A549 (cell line): ENCODE results near the gene ACVR1. TPM values are rescaled to one million over a fixed set of nuclear protein-coding genes. Genes with fewer than 3 reads are reported as not detected.

Experiments
- ATAC-seq, 2 experiments: fragments of 200-7000 bp in 1 of 2; fragments of >200 bp in 1 of 2; cut with Nextera tagmentation in 1 of 2; cut with Tn5 transposase in 1 of 2; 3 replicates each; pipeline versions ENCODE4 v1.8.0 to v1.9.1; 2018 to 2020; ENCODE audit warnings: mild to moderate bottlenecking in 1 of 2, moderate library complexity in 1 of 2
- CTCF ChIA-PET: fragments of 300-600 bp; sonication (Branson Sonifier 250); formaldehyde crosslinking; extraction: SDS; loops from one replicate; lab custom pipeline; 2021; ENCODE audit warnings: antibody characterized with exemption, inconsistent platforms; lab: Yijun Ruan, JAX
- POLR2A ChIA-PET: fragments of 350-600 bp; formaldehyde crosslinking; extraction: SDS; loops from one replicate; lab custom pipeline; 2021; ENCODE audit warnings: antibody characterized with exemption, inconsistent platforms; lab: Yijun Ruan, JAX
- DNase-seq, 2 experiments: peaks; one replicate each; pipeline versions ENCODE4 v3.0.0 to v3.0.0-alpha.2; 2011 to 2016; ENCODE audit warnings: low read depth in 1 of 2, low spot score in 1 of 2
- FAIRE-seq: peaks from 2 replicates; lab custom pipeline; 2011; peaks lifted over from hg19 to GRCh38; lab: Jason Lieb, UNC
- H3K27ac ChIP-seq, 2 experiments: fragments of >200 bp; sonication (Bioruptor Twin); formaldehyde crosslinking; 3 replicates each; pipeline ENCODE4 v1.5.1; 2016 to 2017
- H3K4me1 ChIP-seq: fragments of >200 bp; sonication (Bioruptor Twin); formaldehyde crosslinking; 3 replicates; pipeline ENCODE4 v1.6.1; 2016
- H3K4me2 ChIP-seq: fragments of >200 bp; sonication (Bioruptor Twin); formaldehyde crosslinking; 3 replicates; pipeline ENCODE4 v1.6.1; 2016
- H3K4me3 ChIP-seq: fragments of >200 bp; sonication (Bioruptor Twin); formaldehyde crosslinking; 3 replicates; pipeline ENCODE4 v1.5.1; 2016
- H3K9me3 ChIP-seq: fragments of >200 bp; sonication (Bioruptor Twin); formaldehyde crosslinking; 3 replicates; pipeline ENCODE4 v1.6.1; 2016
- BHLHE40 ChIP-seq: IDR thresholded peaks from 2 replicates; pipeline ENCODE4 v1.6.1; 2012; ENCODE audit warnings: low read depth, low read length, inconsistent platforms
- CBX2 ChIP-seq: fragments of 200-600 bp; sonication (generic); IDR thresholded peaks from 2 replicates; pipeline ENCODE4 v1.6.1; 2016; ENCODE audit warnings: low read depth, mild to moderate bottlenecking, borderline replicate concordance
- CEBPB ChIP-seq, 2 experiments: fragments of >200 bp in 1 of 2; sonication (Bioruptor Twin) in 1 of 2; formaldehyde crosslinking in 1 of 2; IDR thresholded peaks; 2 replicates each; pipeline ENCODE4 v1.6.1; 2012 to 2016
- CHD2 ChIP-seq: fragments of 150-350 bp; IDR thresholded peaks from 2 replicates; pipeline ENCODE4 v1.6.1; 2014; ENCODE audit warnings: low read length; ENCODE audit not compliant: partially characterized antibody
- CHD4 ChIP-seq: fragments of 200-600 bp; sonication (generic); IDR thresholded peaks from 2 replicates; pipeline ENCODE4 v1.6.1; 2016; ENCODE audit warnings: antibody characterized with exemption, mild to moderate bottlenecking, borderline replicate concordance
- EHMT2 ChIP-seq: fragments of 200-600 bp; sonication (generic); IDR thresholded peaks from 2 replicates; pipeline ENCODE4 v1.6.1; 2016; ENCODE audit warnings: antibody characterized with exemption, low read depth, mild to moderate bottlenecking, moderate library complexity
- EP300 ChIP-seq, 2 experiments: fragments of >200 bp; sonication (Bioruptor Twin); formaldehyde crosslinking; IDR thresholded peaks; 2 replicates in 1 of 2; 3 replicates in 1 of 2; pipeline ENCODE4 v1.6.1; 2016 to 2017
- ESRRA ChIP-seq: fragments of 150-350 bp; IDR thresholded peaks from 2 replicates; pipeline ENCODE4 v1.6.1; 2014; ENCODE audit warnings: mild to moderate bottlenecking, low read length, borderline replicate concordance
- FOSB ChIP-seq: fragments of 250-450 bp; sonication (Bioruptor Pico); IDR thresholded peaks from 2 replicates; pipeline ENCODE4 v1.5.0; 2020; ENCODE audit warnings: mild to moderate bottlenecking, moderate library complexity
- FOSL2 ChIP-seq, 2 experiments: fragments of 450-650 bp in 1 of 2; fragments of >200 bp in 1 of 2; sonication (Bioruptor Twin) in 1 of 2; formaldehyde crosslinking; IDR thresholded peaks; 2 replicates each; pipeline versions ENCODE4 v1.5.0 to v1.6.1; 2016 to 2020; ENCODE audit warnings: mild to moderate bottlenecking in 1 of 2, moderate library complexity in 1 of 2
- GATA3 ChIP-seq: IDR thresholded peaks from 2 replicates; pipeline ENCODE4 v1.6.1; 2012; ENCODE audit warnings: borderline replicate concordance
- HDAC2 ChIP-seq: fragments of 200-600 bp; sonication (generic); IDR thresholded peaks from 2 replicates; pipeline ENCODE4 v1.6.1; 2016
- HOXB13 ChIP-seq: fragments of 250-450 bp; sonication (Bioruptor Pico); IDR thresholded peaks from 2 replicates; pipeline ENCODE4 v1.5.0; 2020; ENCODE audit warnings: low read depth, mild to moderate bottlenecking, moderate library complexity
- JUN ChIP-seq, 2 experiments: fragments of >200 bp; sonication (Bioruptor Twin); formaldehyde crosslinking; IDR thresholded peaks; 2 replicates in 1 of 2; 3 replicates in 1 of 2; pipeline ENCODE4 v1.6.1; 2016 to 2017
- KDM1A ChIP-seq: fragments of 200-600 bp; sonication (generic); IDR thresholded peaks from 2 replicates; pipeline ENCODE4 v1.6.1; 2016; ENCODE audit warnings: low read depth, mild to moderate bottlenecking
- MAZ ChIP-seq: fragments of 150-350 bp; IDR thresholded peaks from 2 replicates; pipeline ENCODE4 v1.6.1; 2014; ENCODE audit warnings: antibody characterized with exemption, low read depth, low read length, borderline replicate concordance
- MYC ChIP-seq: IDR thresholded peaks from 2 replicates; pipeline ENCODE4 v1.6.1; 2012; ENCODE audit warnings: mild to moderate bottlenecking, inconsistent platforms, low read length, improper control_type of control experiment, borderline replicate concordance
- NFE2L2 ChIP-seq: fragments of 150-350 bp; conservative IDR thresholded peaks from 2 replicates; pipeline ENCODE4 v1.6.1; 2014; ENCODE audit warnings: low read length
- NPAS2 ChIP-seq: fragments of 250-450 bp; sonication (Bioruptor Pico); IDR thresholded peaks from 2 replicates; pipeline ENCODE4 v1.8.0; 2022; ENCODE audit warnings: mild to moderate bottlenecking, moderate library complexity, borderline replicate concordance
- NR3C1 ChIP-seq: fragments of >200 bp; sonication (Bioruptor Twin); formaldehyde crosslinking; IDR thresholded peaks from 3 replicates; pipeline ENCODE4 v1.6.1; 2017
- RARB ChIP-seq: fragments of 250-450 bp; sonication (Bioruptor Pico); IDR thresholded peaks from 2 replicates; pipeline ENCODE4 v1.8.0; 2021; ENCODE audit warnings: mild to moderate bottlenecking, moderate library complexity
- RFX5 ChIP-seq: fragments of 450-650 bp; IDR thresholded peaks from 2 replicates; pipeline ENCODE4 v1.7.1; 2014; ENCODE audit warnings: antibody characterized with exemption, mild to moderate bottlenecking, moderate library complexity
- RNF2 ChIP-seq: fragments of 200-600 bp; sonication (generic); IDR thresholded peaks from 2 replicates; pipeline ENCODE4 v1.6.1; 2016; ENCODE audit warnings: low read depth, mild to moderate bottlenecking, antibody characterized with exemption, moderate library complexity, borderline replicate concordance
- SREBF2 ChIP-seq: fragments of 450-650 bp; IDR thresholded peaks from 2 replicates; pipeline ENCODE4 v1.6.1; 2014; ENCODE audit warnings: mild to moderate bottlenecking, moderate library complexity
- TFCP2L1 ChIP-seq: fragments of 250-450 bp; sonication (Bioruptor Pico); IDR thresholded peaks from 2 replicates; pipeline ENCODE4 v1.5.0; 2021; ENCODE audit warnings: mild to moderate bottlenecking
- ZNF302 ChIP-seq: fragments of 250-450 bp; sonication (Bioruptor Pico); IDR thresholded peaks from 2 replicates; pipeline ENCODE4 v1.9.0; 2021; ENCODE audit warnings: inconsistent platforms, mild to moderate bottlenecking, moderate library complexity
- WGBS: methylation state at CpG from one replicate; pipeline ENCODE4 v1.1.6; 2017; ENCODE audit errors: missing lambda C conversion rate; 5-methylcytosine and 5-hydroxymethylcytosine counted together
- polyA plus RNA-seq, 4 experiments: library from polyadenylated mRNA; depleted of rRNA in 3 of 4; stranded (reverse); fragments of >200 nt; fragmentation: RNase III in 1 of 4; extraction: RNeasy Plus Mini Kit Qiagen cat#74134 plus additional on column Dnase treatment in 1 of 4; gene quantifications; 2 replicates in 3 of 4; 3 replicates in 1 of 4; pipeline ENCODE4 v1.2.3, GENCODE V29; 2011 to 2017
- TF ChIP-seq, protein P1 (sequence below): fragments of >200 bp; sonication (Bioruptor Twin); formaldehyde crosslinking; IDR thresholded peaks from 3 replicates; pipeline ENCODE4 v1.6.1; 2016
- TF ChIP-seq, protein P2 (sequence below): IDR thresholded peaks from 2 replicates; pipeline ENCODE4 v1.6.1; 2012
- TF ChIP-seq, protein P3 (sequence below): fragments of >200 bp; sonication (Bioruptor Twin); formaldehyde crosslinking; IDR thresholded peaks from 2 replicates; pipeline ENCODE4 v1.6.1; 2016
- TF ChIP-seq, protein P4 (sequence below): IDR thresholded peaks from 2 replicates; pipeline ENCODE4 v1.6.1; 2012; ENCODE audit warnings: low read depth, borderline replicate concordance

ACVR1 gene
- polyA plus RNA-seq, 2 of the 4 experiments (the other 2 are of a cell fraction): 14.6 to 21.6 TPM

DNA sequence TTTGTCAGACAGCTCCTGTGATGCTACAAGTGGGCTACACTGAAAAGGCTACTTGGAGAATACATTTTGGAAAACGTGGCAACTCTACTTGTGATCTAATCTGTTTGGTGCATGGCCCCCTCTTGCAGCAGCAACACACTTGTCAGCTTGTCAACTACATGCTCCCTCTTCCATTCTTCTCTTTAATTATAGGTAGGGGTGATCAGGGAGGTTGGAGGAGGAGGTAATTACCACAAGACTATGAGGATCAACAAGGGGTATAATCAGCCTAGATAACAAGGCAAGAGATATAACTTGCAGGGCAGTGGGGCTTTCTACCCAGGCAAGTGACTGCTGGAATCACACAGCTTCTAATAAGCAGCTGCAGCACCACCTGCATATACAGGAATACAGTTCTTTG lies 104.9 kb downstream of the ACVR1 start:
- no peak for ATAC-seq
- Histone ChIP-seq H3K4me2 (no peak overlapping the region), H3K27ac (no peak overlapping the region), H3K4me3 (no peak overlapping the region)
- 68% methylated on average over 1 of the region's 1 CpG for WGBS
- TF ChIP-seq BHLHE40 (no peak), MAZ (no peak), KDM1A (no peak)
- TF ChIP-seq, all 56 proteins: peak for 0
- Histone ChIP-seq H3K9me3 (no peaks in the 10 kb centered on the region), H3K4me1 (no peaks in the 10 kb centered on the region)
- POLR2A ChIA-PET: no interaction called here
- FAIRE-seq (no peak), DNase-seq (no peak)
- CTCF ChIA-PET: no interaction called here

DNA sequence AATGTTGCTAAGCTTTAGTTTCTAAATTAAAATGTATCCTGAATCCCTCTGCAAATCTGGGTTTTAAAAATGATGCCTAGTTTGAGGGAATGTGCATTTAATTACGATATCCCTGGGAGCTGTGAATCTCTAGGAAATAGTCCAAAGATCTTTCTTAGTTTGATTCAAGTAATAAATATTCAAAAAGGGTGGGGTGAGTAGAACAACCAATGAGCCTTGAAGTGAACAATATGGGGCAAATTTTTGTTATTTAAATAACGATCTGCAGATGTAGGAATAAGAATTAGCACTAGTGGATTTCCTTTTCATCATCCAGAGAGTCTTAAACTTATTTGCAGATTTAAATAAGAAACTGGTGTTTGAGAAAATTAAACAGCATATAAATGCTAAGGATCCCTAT lies 106.3 kb downstream of the ACVR1 start:
- Histone ChIP-seq H3K4me2 (no peak overlapping the region), H3K27ac (no peak overlapping the region), H3K4me1 (no peaks in the 10 kb centered on the region), H3K4me3 (no peak overlapping the region), H3K9me3 (no peaks in the 10 kb centered on the region)
- FAIRE-seq (no peak), DNase-seq (no peak), ATAC-seq (no peak)
- ChIA-PET POLR2A (no interaction called here), CTCF (interaction anchor here (1.0 kb wide), 1 partner anchor 9 kb away, joined by 3 read pairs; no protein-coding TSS in a partner anchor)
- TF ChIP-seq JUN (IDR thresholded peaks at IDR 0.05) (no peak), RFX5 (no peak), ZNF302 (CRISPR knock-in tag) (no peak), HDAC2 (no peak), CHD4 (no peak), FOSB (CRISPR knock-in tag) (no peak), EHMT2 (no peak)
- TF ChIP-seq, protein P1, sequence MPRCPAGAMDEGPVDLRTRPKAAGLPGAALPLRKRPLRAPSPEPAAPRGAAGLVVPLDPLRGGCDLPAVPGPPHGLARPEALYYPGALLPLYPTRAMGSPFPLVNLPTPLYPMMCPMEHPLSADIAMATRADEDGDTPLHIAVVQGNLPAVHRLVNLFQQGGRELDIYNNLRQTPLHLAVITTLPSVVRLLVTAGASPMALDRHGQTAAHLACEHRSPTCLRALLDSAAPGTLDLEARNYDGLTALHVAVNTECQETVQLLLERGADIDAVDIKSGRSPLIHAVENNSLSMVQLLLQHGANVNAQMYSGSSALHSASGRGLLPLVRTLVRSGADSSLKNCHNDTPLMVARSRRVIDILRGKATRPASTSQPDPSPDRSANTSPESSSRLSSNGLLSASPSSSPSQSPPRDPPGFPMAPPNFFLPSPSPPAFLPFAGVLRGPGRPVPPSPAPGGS: no peak
- TF ChIP-seq, protein P2, sequence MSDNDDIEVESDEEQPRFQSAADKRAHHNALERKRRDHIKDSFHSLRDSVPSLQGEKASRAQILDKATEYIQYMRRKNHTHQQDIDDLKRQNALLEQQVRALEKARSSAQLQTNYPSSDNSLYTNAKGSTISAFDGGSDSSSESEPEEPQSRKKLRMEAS: no peak
- WGBS: 83% methylated on average over 2 of the region's 2 CpGs

DNA sequence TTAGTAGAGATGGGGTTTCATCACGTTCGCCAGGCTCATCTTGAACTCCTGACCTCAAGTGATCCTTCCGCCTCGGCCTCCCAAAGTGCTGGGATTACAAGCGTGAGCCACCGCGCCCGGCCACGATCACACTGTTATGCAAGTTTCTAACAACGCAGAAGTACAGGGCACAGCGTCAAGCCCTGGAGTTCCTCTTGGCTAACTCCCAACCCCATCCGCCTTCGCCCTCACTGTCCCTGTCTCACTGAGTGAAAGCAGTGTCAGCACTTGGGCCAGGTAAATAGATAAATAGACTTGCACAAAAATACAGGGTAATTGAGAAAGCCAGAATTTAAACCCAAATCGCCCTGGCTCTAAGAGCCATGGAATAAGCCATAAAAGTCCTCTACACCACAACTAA lies 111.7 kb downstream of the ACVR1 start:
- 93% methylated on average over 14 of the region's 14 CpGs for WGBS
- no peak for TF ChIP-seq FOSL2 (IDR thresholded peaks at IDR 0.05)
- no peak for TF ChIP-seq FOSL2 (CRISPR knock-in tag; IDR thresholded peaks at IDR 0.05)
- no peak for TF ChIP-seq EP300 (IDR thresholded peaks at IDR 0.05)
- TF ChIP-seq FOSB (CRISPR knock-in tag): no peak
- TF ChIP-seq NPAS2: no peak
- no peak for TF ChIP-seq CHD2
- no peak for TF ChIP-seq ESRRA
- TF ChIP-seq, protein P3, sequence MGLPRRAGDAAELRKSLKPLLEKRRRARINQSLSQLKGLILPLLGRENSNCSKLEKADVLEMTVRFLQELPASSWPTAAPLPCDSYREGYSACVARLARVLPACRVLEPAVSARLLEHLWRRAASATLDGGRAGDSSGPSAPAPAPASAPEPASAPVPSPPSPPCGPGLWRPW: no peak
- no peak for TF ChIP-seq CBX2
- Histone ChIP-seq H3K4me3 (no peak overlapping the region), H3K27ac (no peak overlapping the region), H3K9me3 (no peaks in the 10 kb centered on the region), H3K4me2 (no peak overlapping the region), H3K4me1 (no peaks in the 10 kb centered on the region)
- ATAC-seq: no peak
- FAIRE-seq: no peak
- DNase-seq: no peak
- ChIA-PET CTCF (no interaction called here), POLR2A (no interaction called here)

DNA sequence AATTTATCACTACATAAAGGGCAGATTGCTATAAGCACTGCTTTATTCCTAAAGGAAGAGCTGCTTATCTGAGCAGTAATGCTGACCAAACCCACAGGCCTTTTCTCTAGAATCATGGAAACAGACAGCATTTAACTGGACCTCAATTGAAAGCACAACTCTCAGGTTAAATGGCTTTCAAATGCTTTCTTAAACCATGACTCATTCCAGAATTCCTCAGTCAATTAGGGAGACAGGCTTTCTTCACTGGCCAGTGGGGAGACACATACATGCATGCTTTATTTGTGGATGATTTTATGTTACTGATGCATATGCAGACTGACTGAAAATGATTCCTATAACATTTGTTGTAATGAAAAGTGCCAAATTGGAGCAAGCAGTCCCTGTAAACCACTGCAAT lies 114.6 kb downstream of the ACVR1 start:
- ChIA-PET POLR2A (no interaction called here), CTCF (interaction anchor here (1.0 to 1.4 kb wide), 4 partner anchors 10 to 984 kb away, joined by 3 to 5 read pairs (median 4); no protein-coding TSS in a partner anchor)
- FAIRE-seq (no peak), DNase-seq (no peak), ATAC-seq (no peak)
- no peak overlapping the region for H3K27ac ChIP-seq
- H3K9me3 ChIP-seq: peaks cover 11% of the 10 kb centered on the region; the same call in 2 of the 3 replicates
- H3K4me3 ChIP-seq: no peak overlapping the region
- TF ChIP-seq NFE2L2 (no peak), HOXB13 (CRISPR knock-in tag) (no peak), CEBPB (IDR thresholded peaks at IDR 0.05) (no peak), RARB (CRISPR knock-in tag) (no peak), TFCP2L1 (CRISPR knock-in tag) (no peak), CHD2 (no peak), RNF2 (no peak), MYC (no peak), FOSL2 (IDR thresholded peaks at IDR 0.05) (no peak), FOSL2 (CRISPR knock-in tag; IDR thresholded peaks at IDR 0.05) (no peak), SREBF2 (no peak), ZNF302 (CRISPR knock-in tag) (no peak), GATA3 (no peak), NR3C1 (no peak)
- TF ChIP-seq, protein P2: no peak
- TF ChIP-seq, protein P4, sequence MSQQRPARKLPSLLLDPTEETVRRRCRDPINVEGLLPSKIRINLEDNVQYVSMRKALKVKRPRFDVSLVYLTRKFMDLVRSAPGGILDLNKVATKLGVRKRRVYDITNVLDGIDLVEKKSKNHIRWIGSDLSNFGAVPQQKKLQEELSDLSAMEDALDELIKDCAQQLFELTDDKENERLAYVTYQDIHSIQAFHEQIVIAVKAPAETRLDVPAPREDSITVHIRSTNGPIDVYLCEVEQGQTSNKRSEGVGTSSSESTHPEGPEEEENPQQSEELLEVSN: no peak
- TF ChIP-seq, all 56 proteins: peak for 0
- H3K4me1 ChIP-seq: no peaks in the 10 kb centered on the region
- H3K4me2 ChIP-seq: no peak overlapping the region
